Spleen (tissue), 7 donors: ENCODE measurements around the gene ATRN.
"Not testable (repeated sequence)": the region's sequence is repeated elsewhere in the genome, so short reads cannot be mapped to it uniquely, and the experiment has no call there.

Source experiments
- POLR2A ChIP-seq, 3 donors: fragments of 450-650 bp; IDR thresholded peaks; one replicate each; pipeline ENCODE4 v1.5.1; 2017; ENCODE audit warnings: antibody characterized with exemption in 3 of 3, mild to moderate bottlenecking in 1 of 3
- TF ChIP-seq, protein P1 (sequence below), 11 experiments: fragments of 200-600 bp in 7 of 11; fragments of 450-650 bp in 4 of 11; sonication (generic) in 4 of 11; IDR thresholded peaks in 8 of 11; conservative IDR thresholded peaks in 3 of 11; 1 replicate in 7 of 11; 2 replicates in 4 of 11; pipeline versions ENCODE4 v1.4.0 to v1.8.0; 2016 to 2021; ENCODE audit warnings: antibody characterized with exemption in 11 of 11, inconsistent platforms in 4 of 11, mild to moderate bottlenecking in 1 of 11
- donor health status: DM: no; HTN: no; CAD: no; lungs with moderate emphysema.
- donor health status: DM: no; HTN: no; CAD: no.
- donor health status: DM: no; HTN: no; CAD: no.

DNA sequence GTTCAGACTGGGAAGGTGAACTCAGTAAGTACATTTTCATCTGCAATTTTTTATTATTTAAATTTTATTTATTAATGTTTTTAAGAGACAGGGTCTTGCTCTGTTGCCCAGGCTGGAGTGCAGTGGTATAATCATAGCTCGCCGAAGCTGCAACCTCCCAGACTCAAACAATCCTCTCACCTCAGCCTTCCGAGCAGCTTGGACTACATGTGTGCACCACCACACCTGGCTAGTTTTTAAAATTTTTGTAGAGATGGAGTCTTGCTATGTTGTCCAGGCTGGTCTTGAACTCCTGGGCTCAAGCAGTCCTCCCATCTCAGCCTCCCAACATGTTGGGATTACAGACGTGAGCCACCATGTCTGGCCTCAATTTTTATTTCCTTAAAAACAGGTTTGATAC lies 44.1 kb upstream of the ATRN start:
- TF ChIP-seq, protein P1, sequence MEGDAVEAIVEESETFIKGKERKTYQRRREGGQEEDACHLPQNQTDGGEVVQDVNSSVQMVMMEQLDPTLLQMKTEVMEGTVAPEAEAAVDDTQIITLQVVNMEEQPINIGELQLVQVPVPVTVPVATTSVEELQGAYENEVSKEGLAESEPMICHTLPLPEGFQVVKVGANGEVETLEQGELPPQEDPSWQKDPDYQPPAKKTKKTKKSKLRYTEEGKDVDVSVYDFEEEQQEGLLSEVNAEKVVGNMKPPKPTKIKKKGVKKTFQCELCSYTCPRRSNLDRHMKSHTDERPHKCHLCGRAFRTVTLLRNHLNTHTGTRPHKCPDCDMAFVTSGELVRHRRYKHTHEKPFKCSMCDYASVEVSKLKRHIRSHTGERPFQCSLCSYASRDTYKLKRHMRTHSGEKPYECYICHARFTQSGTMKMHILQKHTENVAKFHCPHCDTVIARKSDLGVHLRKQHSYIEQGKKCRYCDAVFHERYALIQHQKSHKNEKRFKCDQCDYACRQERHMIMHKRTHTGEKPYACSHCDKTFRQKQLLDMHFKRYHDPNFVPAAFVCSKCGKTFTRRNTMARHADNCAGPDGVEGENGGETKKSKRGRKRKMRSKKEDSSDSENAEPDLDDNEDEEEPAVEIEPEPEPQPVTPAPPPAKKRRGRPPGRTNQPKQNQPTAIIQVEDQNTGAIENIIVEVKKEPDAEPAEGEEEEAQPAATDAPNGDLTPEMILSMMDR (IDR thresholded peaks at IDR 0.05 in 8 of 11, conservative IDR thresholded peaks at IDR 0.05 in 3 of 11): not testable (repeated sequence)
- not testable (repeated sequence) for TF ChIP-seq POLR2A (IDR thresholded peaks at IDR 0.05)
